Lung (tissue), 12 donors: ENCODE measurements around the gene KRTAP29-1. TPM values are rescaled to one million over a fixed set of nuclear protein-coding genes. Genes with fewer than 3 reads are reported as not detected.

Source experiments
- ATAC-seq: fragments of 200-7000 bp; cut with Tn5 transposase; one replicate; pipeline ENCODE4 v1.9.1; 2020; ENCODE audit warnings: moderate number of reproducible peaks; ENCODE audit not compliant: insufficient read depth, low FRiP score
- DNase-seq, 3 donors: peaks; one replicate each; pipeline ENCODE4 v3.0.0-alpha.2; 2013 to 2017
- H3K27ac ChIP-seq, 2 donors: one replicate each; pipeline ENCODE4 v1.5.1; 2013; ENCODE audit warnings: mild to moderate bottlenecking in 2 of 2, moderate library complexity in 2 of 2, control low read depth in 1 of 2, inconsistent platforms in 1 of 2, low read depth in 1 of 2, low read length in 1 of 2
- H3K27me3 ChIP-seq, 3 donors: one replicate each; pipeline ENCODE4 v1.5.1; 2013; ENCODE audit warnings: low read length in 2 of 3; ENCODE audit not compliant: control insufficient read depth in 3 of 3, insufficient read depth in 3 of 3
- H3K36me3 ChIP-seq, 4 donors: one replicate each; pipeline ENCODE4 v1.5.1; 2013; ENCODE audit warnings: low read length in 4 of 4, mild to moderate bottlenecking in 1 of 4, moderate library complexity in 1 of 4; ENCODE audit not compliant: control insufficient read depth in 4 of 4, insufficient read depth in 4 of 4
- H3K4me1 ChIP-seq, 5 donors: one replicate each; pipeline ENCODE4 v1.5.1; 2013; ENCODE audit warnings: low read length in 5 of 5, mild to moderate bottlenecking in 2 of 5, moderate library complexity in 1 of 5; ENCODE audit not compliant: control insufficient read depth in 5 of 5, insufficient read depth in 5 of 5
- H3K4me3 ChIP-seq: one replicate; pipeline ENCODE4 v1.5.1; 2013; ENCODE audit warnings: mild to moderate bottlenecking, control low read depth, moderate library complexity
- H3K9ac ChIP-seq, 2 donors: one replicate each; pipeline ENCODE4 v1.5.1; 2013; ENCODE audit warnings: low read length in 2 of 2, control low read depth in 1 of 2; ENCODE audit not compliant: insufficient read depth in 1 of 2
- H3K9me3 ChIP-seq, 4 donors: one replicate each; pipeline ENCODE4 v1.5.1; 2013; ENCODE audit warnings: low read length in 3 of 4, mild to moderate bottlenecking in 1 of 4, moderate library complexity in 1 of 4; ENCODE audit not compliant: control insufficient read depth in 4 of 4, insufficient read depth in 3 of 4
- WGBS, 2 donors: extraction: QIAGEN DNeasy Blood & Tissue Kit; methylation state at CpG; one replicate each; pipeline ENCODE4 v1.1.7; 2013; 5-methylcytosine and 5-hydroxymethylcytosine counted together
- polyA plus RNA-seq, 2 donors: library from polyadenylated mRNA; stranded (reverse); fragments of 200-250 nt; gene quantifications; one replicate each; pipeline ENCODE4 v1.2.1, GENCODE V29; 2013
- total RNA-seq, 2 donors: library from RNA; depleted of rRNA in 1 of 2; stranded (reverse); fragments of >200 nt in 1 of 2; gene quantifications; one replicate each; pipeline ENCODE4 v1.2.1, GENCODE V29; 2014 to 2021
- TF ChIP-seq, protein P1 (sequence below): IDR thresholded peaks from 2 replicates; pipeline ENCODE4 v1.5.1; 2012; ENCODE audit warnings: mild to moderate bottlenecking; ENCODE audit errors: control extremely low read depth, extremely low read depth
- donor health status: control.
- donor health status: control.
- donor health status: Bipolar disorder and iron deficiency.
- donor health status: healthy.
- donor health status: DM: yes; HTN: yes; CAD: no.

Gene KRTAP29-1
- total and polyA plus RNA-seq, 4 donors: not detected

DNA sequence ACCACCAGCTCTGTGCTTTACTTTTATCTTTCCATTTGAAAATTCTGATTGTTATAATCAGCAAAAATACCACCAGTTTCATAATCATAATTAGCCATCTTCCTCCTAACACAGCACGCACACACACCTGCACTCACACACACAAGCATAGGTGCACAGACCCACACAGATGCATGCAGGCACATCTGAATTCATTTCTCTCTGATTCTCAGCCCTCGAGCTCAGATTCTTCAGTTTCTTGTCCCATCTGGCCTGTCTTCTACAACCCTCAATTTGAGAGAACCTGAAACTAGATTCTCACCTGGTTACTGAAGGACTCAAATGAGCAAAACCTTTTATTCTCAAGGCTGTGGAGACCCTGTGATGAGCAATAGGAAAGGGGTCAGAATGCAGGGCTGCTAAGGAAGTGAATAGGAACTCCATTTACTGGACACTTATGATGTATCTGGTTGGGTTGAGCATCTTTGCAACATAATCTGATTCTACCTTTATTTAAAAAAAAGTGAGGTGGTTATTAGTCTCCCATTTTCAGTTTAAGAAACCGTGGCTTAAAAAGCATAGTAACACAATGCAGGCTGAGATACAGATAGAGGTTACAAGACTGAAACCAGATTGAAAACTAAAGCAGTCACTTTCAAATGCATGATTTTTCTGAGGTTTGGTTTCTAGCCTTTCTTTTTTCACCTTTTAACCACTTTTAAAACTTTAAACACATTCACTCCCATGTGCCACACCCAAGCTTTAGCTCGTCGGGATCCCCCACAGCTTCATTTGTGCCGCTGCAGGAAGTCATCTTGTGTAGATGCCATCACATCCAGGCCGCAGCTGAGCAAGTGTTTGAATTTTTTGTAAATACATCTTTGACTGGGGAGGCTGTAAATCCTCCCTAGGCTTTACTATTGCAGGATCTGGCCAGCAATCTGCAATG is 38.5 kb upstream of the KRTAP29-1 start:
- ATAC-seq (no peak), DNase-seq (no peak)
- Histone ChIP-seq H3K27ac (no peak overlapping the region), H3K27me3 (no peaks in the 10 kb centered on the region), H3K4me3 (no peak overlapping the region), H3K4me1 (peaks cover 0 to 9% (median 0%) of the 10 kb centered on the region in 5 donors), H3K9me3 (peaks cover 0 to 7% (median 0%) of the 10 kb centered on the region in 4 donors), H3K36me3 (no peaks in the 10 kb centered on the region), H3K9ac (no peak overlapping the region)
- TF ChIP-seq, protein P1, sequence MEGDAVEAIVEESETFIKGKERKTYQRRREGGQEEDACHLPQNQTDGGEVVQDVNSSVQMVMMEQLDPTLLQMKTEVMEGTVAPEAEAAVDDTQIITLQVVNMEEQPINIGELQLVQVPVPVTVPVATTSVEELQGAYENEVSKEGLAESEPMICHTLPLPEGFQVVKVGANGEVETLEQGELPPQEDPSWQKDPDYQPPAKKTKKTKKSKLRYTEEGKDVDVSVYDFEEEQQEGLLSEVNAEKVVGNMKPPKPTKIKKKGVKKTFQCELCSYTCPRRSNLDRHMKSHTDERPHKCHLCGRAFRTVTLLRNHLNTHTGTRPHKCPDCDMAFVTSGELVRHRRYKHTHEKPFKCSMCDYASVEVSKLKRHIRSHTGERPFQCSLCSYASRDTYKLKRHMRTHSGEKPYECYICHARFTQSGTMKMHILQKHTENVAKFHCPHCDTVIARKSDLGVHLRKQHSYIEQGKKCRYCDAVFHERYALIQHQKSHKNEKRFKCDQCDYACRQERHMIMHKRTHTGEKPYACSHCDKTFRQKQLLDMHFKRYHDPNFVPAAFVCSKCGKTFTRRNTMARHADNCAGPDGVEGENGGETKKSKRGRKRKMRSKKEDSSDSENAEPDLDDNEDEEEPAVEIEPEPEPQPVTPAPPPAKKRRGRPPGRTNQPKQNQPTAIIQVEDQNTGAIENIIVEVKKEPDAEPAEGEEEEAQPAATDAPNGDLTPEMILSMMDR: no peak
- WGBS, 2 donors: 75 to 83% methylated on average over 7 of the region's 7 CpGs

DNA sequence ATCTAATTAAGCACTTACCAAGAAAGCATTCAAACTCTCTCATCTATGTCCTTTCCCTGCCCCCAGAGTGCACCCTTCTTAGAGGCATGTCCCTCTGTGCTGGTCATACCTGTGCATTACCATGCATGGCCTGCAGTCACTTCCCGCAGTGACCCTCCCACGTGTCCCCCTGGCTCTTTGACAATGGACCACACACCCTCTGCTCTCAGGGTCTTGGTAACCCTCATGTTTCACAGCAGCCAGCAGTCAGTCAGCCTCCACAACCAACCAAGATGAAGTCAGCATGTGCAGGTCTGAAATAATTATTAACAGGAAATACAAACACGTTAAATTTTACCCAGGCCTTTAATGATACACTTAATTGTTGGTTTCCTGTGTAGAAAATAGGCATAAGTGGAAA is 37.8 kb upstream of the KRTAP29-1 start:
- Histone ChIP-seq H3K4me1 (peaks cover 0 to 9% (median 0%) of the 10 kb centered on the region in 5 donors), H3K9ac (no peak overlapping the region), H3K4me3 (no peak overlapping the region), H3K9me3 (peaks cover 0 to 7% (median 0%) of the 10 kb centered on the region in 4 donors), H3K36me3 (no peaks in the 10 kb centered on the region), H3K27ac (no peak overlapping the region), H3K27me3 (no peaks in the 10 kb centered on the region)
- DNase-seq (no peak), ATAC-seq (no peak)
- 40 to 53% methylated on average over 3 of the region's 3 CpGs for WGBS, 2 donors
- TF ChIP-seq, protein P1: no peak

DNA sequence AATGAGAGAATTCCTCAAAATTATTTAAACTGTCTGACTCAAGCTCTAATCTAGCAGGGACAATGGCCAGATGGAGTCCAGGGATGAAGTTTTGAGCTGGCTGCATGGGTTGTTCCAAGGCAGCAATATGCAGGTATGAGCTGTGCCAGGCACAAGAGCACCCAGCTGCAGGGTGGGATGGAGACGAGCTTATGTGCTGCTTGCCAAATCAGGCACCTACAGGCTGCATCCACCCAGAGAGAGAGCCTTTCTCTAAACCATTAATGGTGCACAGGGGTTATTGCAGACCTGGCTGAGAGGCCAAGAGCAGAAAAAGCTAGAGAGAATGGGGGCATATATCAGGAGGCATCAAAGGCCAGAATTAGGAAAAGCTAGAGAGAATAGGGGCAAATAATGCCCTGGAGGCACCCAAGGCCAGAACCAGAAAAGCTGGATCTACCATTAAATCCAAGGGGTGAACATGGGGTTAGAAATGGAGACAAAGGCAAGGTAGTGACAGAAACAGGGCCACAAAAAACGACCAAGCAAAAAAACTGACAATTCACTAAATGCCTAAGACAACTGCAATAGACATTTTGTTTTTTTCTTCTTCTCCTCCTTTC is 37.0 kb upstream of the KRTAP29-1 start:
- ATAC-seq (no peak), DNase-seq (no peak)
- 61 to 77% methylated on average over 2 of the region's 2 CpGs for WGBS, 2 donors
- H3K27ac ChIP-seq: peak overlapping the region in 1 of 2 donors; percentile 62
- no peak overlapping the region for H3K4me3 ChIP-seq
- peaks cover 0 to 7% (median 0%) of the 10 kb centered on the region in 4 donors for H3K9me3 ChIP-seq
- H3K9ac ChIP-seq: no peak overlapping the region
- H3K27me3 ChIP-seq: no peaks in the 10 kb centered on the region
- TF ChIP-seq, protein P1: no peak
- H3K36me3 ChIP-seq: no peaks in the 10 kb centered on the region
- peaks cover 0 to 10% (median 0%) of the 10 kb centered on the region in 5 donors for H3K4me1 ChIP-seq
